Raji (cell line): ENCODE data around the gene OBSL1.

ENCODE experiments used
- POLR2A ChIP-seq: IDR thresholded peaks from 2 replicates; pipeline ENCODE4 v1.6.1; 2011; ENCODE audit warnings: low read depth, low read length, control low read depth; ENCODE audit not compliant: insufficient read depth

OBSL1 gene

GRCh38 chr2:219525533-219526232 lies 45.7 kb downstream of the OBSL1 start:
- no peak for TF ChIP-seq POLR2A

DNA sequence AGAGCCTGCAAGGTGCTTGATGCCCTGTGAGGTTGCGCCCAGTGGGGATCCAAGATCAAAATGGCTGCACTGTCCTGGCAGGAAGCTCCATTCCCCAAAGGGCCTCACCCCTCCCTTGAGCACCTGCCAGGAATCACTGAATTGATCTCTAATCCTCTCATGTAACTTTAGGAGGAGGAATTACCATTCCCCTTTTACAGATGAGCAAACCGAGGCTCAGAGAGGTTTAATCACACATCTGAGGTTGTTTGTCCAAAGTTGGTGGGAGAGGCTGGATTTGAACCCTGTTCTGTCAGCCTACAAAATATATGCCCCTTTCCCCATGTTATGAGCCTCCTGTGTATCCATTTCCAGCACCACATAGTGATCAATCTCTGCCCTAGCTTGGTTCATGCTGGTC lies 46.5 kb downstream of the OBSL1 start:
- no peak for TF ChIP-seq POLR2A

- TF ChIP-seq POLR2A: no peak
Measured at GRCh38 chr2:219523031-219523671, 48.2 kb downstream of the OBSL1 start.

DNA sequence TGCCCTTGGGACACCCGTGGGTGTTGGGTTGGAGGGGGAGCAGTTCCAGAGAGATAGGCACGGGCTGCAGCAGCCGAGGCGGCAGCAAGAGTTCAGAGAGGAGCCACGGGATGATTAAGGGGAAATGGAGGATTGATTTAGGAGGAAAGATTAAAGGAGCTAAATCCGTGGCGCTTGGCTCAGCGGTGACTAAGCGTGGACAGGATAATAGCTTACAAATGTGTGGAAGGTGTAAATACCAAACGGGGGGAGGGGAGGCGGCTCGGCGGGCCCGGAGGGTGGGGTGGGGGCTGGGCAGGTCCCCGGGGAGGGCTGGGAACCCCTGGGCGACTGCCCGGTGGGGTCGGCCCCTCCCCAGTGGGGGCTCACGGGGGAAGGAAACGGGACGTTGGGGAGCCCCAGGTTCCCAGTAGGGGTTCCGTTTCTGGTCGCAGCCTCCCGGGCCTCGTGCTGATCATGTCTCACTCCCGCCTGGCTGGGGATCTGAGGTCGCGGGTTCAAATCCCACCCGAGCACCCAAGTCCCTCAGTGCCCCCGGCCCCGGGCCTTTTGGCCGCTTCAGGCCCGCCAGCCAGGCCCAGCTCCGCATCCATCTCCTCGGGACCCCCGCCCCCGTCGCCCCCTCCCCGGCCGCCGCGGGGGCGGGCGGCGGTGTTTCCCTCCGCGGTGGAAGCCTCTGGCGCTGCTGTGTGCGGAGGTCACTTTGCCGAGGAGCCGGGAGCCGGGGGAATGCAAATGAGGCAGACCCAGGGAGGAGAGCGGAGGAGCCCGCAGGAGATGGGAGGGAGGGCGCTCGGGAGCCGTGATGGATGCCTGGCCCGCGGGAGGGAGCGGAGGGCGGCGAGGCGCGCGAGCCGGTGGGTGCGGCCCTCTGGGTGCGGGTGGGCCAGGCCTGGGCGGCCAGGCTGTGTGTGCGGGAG lies 49.0 kb downstream of the OBSL1 start:
- TF ChIP-seq POLR2A: no peak

- TF ChIP-seq POLR2A: no peak
Measured at GRCh38 chr2:219521066-219521880, 50.1 kb downstream of the OBSL1 start.

DNA sequence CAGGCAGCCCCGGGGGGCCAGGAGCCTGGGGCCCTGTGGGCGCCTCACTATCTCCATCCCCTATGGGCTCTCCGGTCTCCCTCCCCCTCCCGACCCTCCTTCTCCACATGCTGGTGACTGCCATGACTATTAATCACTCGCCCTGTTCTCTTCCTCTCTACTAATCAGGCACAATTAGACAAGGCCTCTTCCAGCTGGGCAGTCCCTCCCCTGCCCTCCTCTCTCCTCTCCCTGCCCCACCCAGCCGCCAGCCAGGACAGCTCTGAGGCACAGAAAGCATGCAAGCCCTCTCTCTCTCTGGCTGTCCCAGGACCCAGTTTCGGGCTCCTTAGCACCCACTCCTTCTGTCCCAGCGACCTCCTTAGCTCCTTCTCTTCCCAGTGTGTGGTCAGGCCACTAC lies 51.3 kb downstream of the OBSL1 start:
- no peak for TF ChIP-seq POLR2A

- TF ChIP-seq POLR2A: no peak
Measured at GRCh38 chr2:219519526-219519916, 51.8 kb downstream of the OBSL1 start.

- no peak for TF ChIP-seq POLR2A
Measured at GRCh38 chr2:219517954-219518778, 53.2 kb downstream of the OBSL1 start.

DNA sequence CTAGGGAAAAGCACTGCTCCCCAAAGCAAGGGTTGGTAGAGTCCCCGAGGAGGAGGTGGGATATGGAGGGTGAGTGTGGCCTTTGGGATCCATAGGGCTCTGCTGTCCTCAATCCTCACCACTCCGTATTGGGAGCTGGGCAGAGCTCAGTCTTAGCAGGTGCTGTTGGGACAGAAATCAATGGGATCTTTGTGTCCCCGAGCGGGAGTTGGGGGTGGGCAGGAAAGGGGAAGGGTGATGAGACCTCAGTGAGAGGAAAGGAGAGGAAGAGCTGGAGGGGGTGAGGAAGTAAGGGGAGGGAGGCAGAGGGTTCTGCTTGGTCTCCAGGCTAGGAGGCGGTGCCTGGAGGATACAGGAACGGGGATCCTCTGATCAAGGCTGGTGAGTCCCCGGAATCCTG lies 54.5 kb downstream of the OBSL1 start:
- TF ChIP-seq POLR2A: no peak

DNA sequence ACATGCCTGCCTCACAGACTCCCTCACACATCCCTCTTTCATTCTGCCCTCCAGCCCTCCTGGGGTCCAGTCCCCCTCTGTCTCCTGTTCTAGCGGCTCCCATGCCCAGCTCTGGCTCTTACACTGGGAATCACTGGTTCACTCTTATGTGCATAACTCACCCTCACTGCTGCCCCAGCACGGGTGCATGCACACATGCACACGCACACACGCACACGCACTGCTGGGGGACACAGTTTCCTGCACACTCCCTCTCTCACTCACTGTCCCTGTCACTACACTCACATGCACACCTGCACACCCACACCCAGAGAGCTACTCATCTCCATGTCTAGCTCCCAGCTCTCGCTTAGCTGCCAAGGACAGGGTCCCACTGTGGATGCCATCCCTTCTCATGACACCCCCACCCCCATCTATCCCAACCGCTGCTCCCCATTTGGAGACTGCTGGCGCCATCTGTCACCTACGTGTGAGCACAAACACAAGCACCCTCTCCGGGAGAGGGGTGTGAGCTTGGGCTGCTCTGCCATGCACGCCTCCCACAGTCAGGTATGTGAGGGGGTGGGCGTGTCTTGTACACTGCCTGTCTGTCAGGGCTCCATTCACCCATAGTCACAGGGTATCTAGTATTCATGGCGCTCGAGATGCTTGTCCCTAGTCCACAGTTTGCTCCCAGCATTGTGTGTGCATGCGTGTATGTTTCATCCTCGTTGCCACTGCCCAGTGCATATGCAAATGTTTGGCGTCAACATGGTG lies 55.3 kb downstream of the OBSL1 start:
- TF ChIP-seq POLR2A: no peak

DNA sequence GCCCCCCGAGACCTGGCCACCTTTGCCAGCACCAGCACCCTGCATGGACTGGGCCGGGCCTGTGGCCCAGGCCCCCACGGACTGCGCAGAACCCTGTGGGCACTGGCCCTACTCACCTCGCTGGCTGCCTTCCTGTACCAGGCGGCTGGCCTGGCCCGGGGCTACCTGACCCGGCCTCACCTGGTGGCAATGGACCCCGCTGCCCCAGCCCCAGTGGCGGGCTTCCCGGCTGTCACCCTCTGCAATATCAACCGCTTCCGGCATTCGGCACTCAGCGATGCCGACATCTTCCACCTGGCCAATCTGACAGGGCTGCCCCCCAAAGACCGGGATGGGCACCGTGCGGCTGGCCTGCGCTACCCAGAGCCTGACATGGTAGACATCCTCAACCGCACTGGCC lies 56.5 kb downstream of the OBSL1 start:
- no peak for TF ChIP-seq POLR2A

DNA sequence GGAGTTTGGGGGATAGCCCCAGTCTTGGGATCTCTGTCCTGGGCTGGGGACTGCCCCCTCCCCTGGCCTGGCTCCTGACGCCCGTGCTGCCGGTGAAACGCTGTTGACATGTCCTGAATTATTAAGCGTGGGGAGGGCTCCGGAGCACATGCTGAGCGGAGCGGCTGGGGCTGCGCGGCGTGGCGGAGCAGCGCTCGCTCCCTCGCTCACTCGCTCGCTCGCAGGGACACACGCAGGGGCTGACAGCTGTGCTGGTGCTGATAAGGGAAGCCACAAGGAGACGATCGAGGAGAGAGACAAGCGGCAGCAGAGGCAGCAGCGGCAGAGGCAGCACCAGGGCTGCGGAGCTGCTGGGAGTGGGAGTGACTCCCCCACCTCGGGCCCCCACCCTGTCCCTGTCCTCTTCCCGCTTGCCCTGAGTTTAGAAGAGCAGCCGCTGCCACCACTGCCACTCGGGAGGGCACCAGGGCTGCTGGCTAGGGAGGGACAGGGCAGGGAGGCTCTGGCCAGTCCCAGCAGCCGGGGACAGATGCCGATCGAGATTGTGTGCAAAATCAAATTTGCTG lies 57.1 kb downstream of the OBSL1 start, which contains the start of gene ASIC4:
ASIC4 (plus strand) TSS at position 287 of the 566 bp plus-strand sequence; CDS start at position 530, 243 bp downstream.
- no peak for TF ChIP-seq POLR2A

- TF ChIP-seq POLR2A: no peak
Measured at GRCh38 chr2:219513787-219514186, 57.6 kb downstream of the OBSL1 start.
